H9 (cell line): Measurements from ENCODE around the gene CROCC2. TPM values are rescaled to one million over a fixed set of nuclear protein-coding genes. Genes with fewer than 3 reads are reported as not detected.
A peak's percentile ranks its signal among the peaks of the same experiment; 100 is the strongest.

Experiments
- DNase-seq: peaks from one replicate; pipeline ENCODE4 v3.0.0-alpha.2; 2017
- H2AFZ ChIP-seq: one replicate; pipeline ENCODE4 v1.6.1; 2013; ENCODE audit warnings: mild to moderate bottlenecking, low read length, control low read depth, moderate library complexity
- H2AK5ac ChIP-seq: 2 replicates; pipeline ENCODE4 v1.6.1; 2013; ENCODE audit warnings: low read length, control low read depth, mixed read lengths; ENCODE audit not compliant: insufficient read length
- H2BK120ac ChIP-seq: one replicate; pipeline ENCODE4 v1.6.1; 2013; ENCODE audit warnings: low read depth, mild to moderate bottlenecking, low read length, control low read depth, inconsistent platforms; ENCODE audit not compliant: poor library complexity, severe bottlenecking
- H2BK12ac ChIP-seq: 2 replicates; pipeline ENCODE4 v1.6.1; 2013; ENCODE audit warnings: low read length, control low read depth, mixed read lengths, low read depth; ENCODE audit not compliant: insufficient read length
- H2BK15ac ChIP-seq: 2 replicates; pipeline ENCODE4 v1.6.1; 2013; ENCODE audit warnings: low read depth, low read length, control low read depth
- H2BK20ac ChIP-seq: one replicate; pipeline ENCODE4 v1.6.1; 2013; ENCODE audit warnings: low read depth, mild to moderate bottlenecking, low read length, control low read depth, inconsistent platforms; ENCODE audit not compliant: poor library complexity, severe bottlenecking
- H2BK5ac ChIP-seq: 2 replicates; pipeline ENCODE4 v1.6.1; 2013; ENCODE audit warnings: low read length, control low read depth, mixed read lengths; ENCODE audit not compliant: insufficient read length
- H3K14ac ChIP-seq: 2 replicates; pipeline ENCODE4 v1.6.1; 2013; ENCODE audit warnings: low read length, control low read depth; ENCODE audit not compliant: insufficient read depth
- H3K18ac ChIP-seq: 2 replicates; pipeline ENCODE4 v1.6.1; 2013; ENCODE audit warnings: low read depth, mild to moderate bottlenecking, mixed read lengths, low read length, control low read depth; ENCODE audit not compliant: insufficient read length
- H3K23ac ChIP-seq: 2 replicates; pipeline ENCODE4 v1.6.1; 2013; ENCODE audit warnings: low read length, control low read depth, mixed read lengths, low read depth; ENCODE audit not compliant: insufficient read length
- H3K23me2 ChIP-seq: 2 replicates; pipeline ENCODE4 v1.6.1; 2013; ENCODE audit warnings: low read depth, mild to moderate bottlenecking, mixed read lengths, low read length, control low read depth; ENCODE audit not compliant: insufficient read length, poor library complexity, severe bottlenecking
- H3K27ac ChIP-seq: 2 replicates; pipeline ENCODE4 v1.5.1; 2013; ENCODE audit warnings: low read length, control low read depth, mixed read lengths, low read depth; ENCODE audit not compliant: insufficient read length
- H3K27me3 ChIP-seq: 2 replicates; pipeline ENCODE4 v1.6.1; 2013; ENCODE audit warnings: low read length, control low read depth, inconsistent platforms; ENCODE audit not compliant: insufficient read depth
- H3K4ac ChIP-seq: 2 replicates; pipeline ENCODE4 v1.6.1; 2013; ENCODE audit warnings: low read depth, mild to moderate bottlenecking, control low read depth, inconsistent platforms, low read length, moderate library complexity
- H3K4me1 ChIP-seq: 2 replicates; pipeline ENCODE4 v1.6.1; 2013; ENCODE audit warnings: low read length, control low read depth, inconsistent platforms; ENCODE audit not compliant: insufficient read depth
- H3K4me2 ChIP-seq: 2 replicates; pipeline ENCODE4 v1.6.1; 2013; ENCODE audit warnings: low read length, control low read depth, mixed read lengths; ENCODE audit not compliant: insufficient read length, insufficient read depth
- H3K56ac ChIP-seq: 2 replicates; pipeline ENCODE4 v1.6.1; 2013; ENCODE audit warnings: low read depth, mild to moderate bottlenecking, mixed read lengths, low read length, control low read depth; ENCODE audit not compliant: insufficient read length
- H3K79me1 ChIP-seq: 2 replicates; pipeline ENCODE4 v1.6.1; 2013; ENCODE audit warnings: low read depth, mild to moderate bottlenecking, moderate library complexity, low read length, control low read depth, inconsistent platforms; ENCODE audit not compliant: insufficient read depth, poor library complexity, severe bottlenecking
- H3K79me2 ChIP-seq: 2 replicates; pipeline ENCODE4 v1.6.1; 2013; ENCODE audit warnings: low read length, control low read depth, inconsistent platforms; ENCODE audit not compliant: insufficient read depth
- H3K9ac ChIP-seq: 2 replicates; pipeline ENCODE4 v1.6.1; 2013; ENCODE audit warnings: low read length, control low read depth, mixed read lengths; ENCODE audit not compliant: insufficient read length; ENCODE audit errors: extremely low read depth
- H3K9me3 ChIP-seq: one replicate; pipeline ENCODE4 v1.6.1; 2013; ENCODE audit warnings: low read depth, low read length, inconsistent platforms; ENCODE audit not compliant: control insufficient read depth
- H3T11ph ChIP-seq: one replicate; pipeline ENCODE4 v1.6.1; 2013; ENCODE audit warnings: mild to moderate bottlenecking, low read length, control low read depth, inconsistent platforms
- H4K20me1 ChIP-seq: one replicate; pipeline ENCODE4 v1.6.1; 2013; ENCODE audit not compliant: control insufficient read depth, insufficient read length, insufficient read depth
- H4K5ac ChIP-seq: 2 replicates; pipeline ENCODE4 v1.6.1; 2013; ENCODE audit warnings: low read depth, mild to moderate bottlenecking, mixed read lengths, low read length, control low read depth; ENCODE audit not compliant: insufficient read length
- H4K8ac ChIP-seq: replicated peaks from 2 replicates; pipeline ENCODE4 v1.6.1; 2013; ENCODE audit warnings: low read length, control low read depth, mixed read lengths, low read depth; ENCODE audit not compliant: insufficient read length
- H4K91ac ChIP-seq: 2 replicates; pipeline ENCODE4 v1.6.1; 2013; ENCODE audit warnings: low read depth, mild to moderate bottlenecking, moderate library complexity, mixed read lengths, low read length, control low read depth; ENCODE audit not compliant: insufficient read length
- H3K27ac Mint-ChIP-seq, 3 experiments: 2 replicates in 2 of 3; 3 replicates in 1 of 3; pipeline ENCODE4 v1.8.0; 2020 to 2021; ENCODE audit warnings: mixed read lengths in 3 of 3, mild to moderate bottlenecking in 1 of 3, moderate library complexity in 1 of 3
- H3K27me3 Mint-ChIP-seq: 2 replicates; pipeline ENCODE4 v1.8.0; 2021; ENCODE audit warnings: low read depth, mild to moderate bottlenecking, moderate library complexity, mixed read lengths
- H3K36me3 Mint-ChIP-seq, 3 experiments: 2 replicates in 2 of 3; 3 replicates in 1 of 3; pipeline ENCODE4 v1.8.0; 2020 to 2021; ENCODE audit warnings: low read depth in 3 of 3, mixed read lengths in 3 of 3; ENCODE audit not compliant: insufficient read depth in 1 of 3
- H3K4me1 Mint-ChIP-seq, 2 experiments: 2 replicates each; pipeline ENCODE4 v1.8.0; 2020; ENCODE audit warnings: mixed read lengths in 2 of 2
- H3K4me3 Mint-ChIP-seq, 2 experiments: 2 replicates in 1 of 2; 3 replicates in 1 of 2; pipeline ENCODE4 v1.8.0; 2020 to 2021; ENCODE audit warnings: mild to moderate bottlenecking in 2 of 2, mixed read lengths in 2 of 2, moderate library complexity in 1 of 2
- H3K9me3 Mint-ChIP-seq, 2 experiments: 2 replicates in 1 of 2; 3 replicates in 1 of 2; pipeline ENCODE4 v1.8.0; 2020; ENCODE audit warnings: mild to moderate bottlenecking in 2 of 2, mixed read lengths in 2 of 2, moderate library complexity in 1 of 2
- CTCF ChIP-seq: fragments of 200-600 bp; sonication (generic); conservative IDR thresholded peaks from 3 replicates; pipeline ENCODE4 v1.8.0; 2021; ENCODE audit warnings: antibody characterized with exemption, mild to moderate bottlenecking
- WGBS: extraction: QIAGEN DNeasy Blood & Tissue Kit; methylation state at CpG from one replicate; pipeline ENCODE4 v1.1.7; 2013; ENCODE audit warnings: missing lambda C conversion rate, low lambda C conversion rate, mixed read lengths; ENCODE audit not compliant: insufficient read length; ENCODE audit errors: extremely low coverage; 5-methylcytosine and 5-hydroxymethylcytosine counted together
- total RNA-seq: library from RNA; stranded (reverse); gene quantifications from 2 replicates; pipeline ENCODE4 v1.2.1, GENCODE V29; 2021

Gene CROCC2
- total RNA-seq, 1 experiment from 2014 or later, result not detected

GRCh38 chr2:240955306-240956170 lies 49.4 kb downstream of the CROCC2 start:
- WGBS, result no CpG with 5 or more reads among the region's 17 CpGs
- H3K4me2 ChIP-seq, result no peak overlapping the region
- Mint-ChIP-seq H3K27me3 (no peaks in the 10 kb centered on the region; the same call in none of the 2 replicates), H3K27ac (no peak overlapping the region), H3K9me3 (no peaks in the 10 kb centered on the region), H3K36me3 (no peaks in the 10 kb centered on the region), H3K4me1 (peaks cover 11 to 14% of the 10 kb centered on the region in 2 experiments), H3K4me3 (no peak overlapping the region)
- no peak overlapping the region for H2BK15ac ChIP-seq
- no peaks in the 10 kb centered on the region for H3K79me1 ChIP-seq
- no peak overlapping the region for H3K23ac ChIP-seq
- H2BK20ac ChIP-seq, result no peak overlapping the region
- H3K9ac ChIP-seq, result no peak overlapping the region
- no peak overlapping the region for H2AK5ac ChIP-seq
- H3K14ac ChIP-seq, result no peak overlapping the region; the same call in 1 of the 2 replicates
- no peak overlapping the region for H3K27ac ChIP-seq
- H3K27me3 ChIP-seq, result no peaks in the 10 kb centered on the region
- H2AFZ ChIP-seq, result no peak overlapping the region
- H3K79me2 ChIP-seq, result no peaks in the 10 kb centered on the region
- H3K4ac ChIP-seq, result no peak overlapping the region
- no peak overlapping the region for H2BK120ac ChIP-seq
- no peak overlapping the region for H3K56ac ChIP-seq
- no peak overlapping the region for H3T11ph ChIP-seq
- TF ChIP-seq CTCF, result no peak
- H4K5ac ChIP-seq, result no peak overlapping the region
- H3K4me1 ChIP-seq, result no peaks in the 10 kb centered on the region; the same call in 1 of the 2 replicates
- H3K9me3 ChIP-seq, result no peaks in the 10 kb centered on the region
- no peak overlapping the region for H2BK12ac ChIP-seq
- H2BK5ac ChIP-seq, result no peak overlapping the region
- H4K20me1 ChIP-seq, result no peaks in the 10 kb centered on the region
- H3K18ac ChIP-seq, result no peak overlapping the region
- no peak overlapping the region for H4K8ac ChIP-seq
- DNase-seq, result peak; percentile 20
- H3K23me2 ChIP-seq, result no peaks in the 10 kb centered on the region
- no peak overlapping the region for H4K91ac ChIP-seq
